Measurements from ENCODE around the gene PRMT9.

PRMT9 gene

GRCh38 chr4:147678796-147679549 is 5.0 kb downstream of the PRMT9 start:
- DNase-seq (ENCODE audit: low spot score): no peak

GRCh38 chr4:147678106-147678505 is 5.9 kb downstream of the PRMT9 start:
- DNase-seq (ENCODE audit: low spot score): no peak

GRCh38 chr4:147674496-147674895 is 9.5 kb downstream of the PRMT9 start:
- DNase-seq (ENCODE audit: low spot score): no peak

- no peak for DNase-seq (ENCODE audit: low spot score)
Observed at GRCh38 chr4:147674073-147674472, 9.9 kb downstream of the PRMT9 start.

- no peak for DNase-seq (ENCODE audit: low spot score)
Observed at GRCh38 chr4:147658501-147658900, 25.5 kb downstream of the PRMT9 start.

GRCh38 chr4:147655639-147656038 is 28.3 kb downstream of the PRMT9 start:
- DNase-seq (ENCODE audit: low spot score): no peak

GRCh38 chr4:147651563-147651962 is 32.4 kb downstream of the PRMT9 start:
- DNase-seq (ENCODE audit: low spot score): no peak

GRCh38 chr4:147648656-147649055 is 35.3 kb downstream of the PRMT9 start:
- no peak for DNase-seq (ENCODE audit: low spot score)

GRCh38 chr4:147645099-147645498 is 38.9 kb downstream of the PRMT9 start:
- DNase-seq (ENCODE audit: low spot score): no peak

- DNase-seq (ENCODE audit: low spot score): no peak
Observed at GRCh38 chr4:147644471-147644870, 39.5 kb downstream of the PRMT9 start.

GRCh38 chr4:147643616-147644015 is 40.3 kb downstream of the PRMT9 start:
- no peak for DNase-seq (ENCODE audit: low spot score)

- no peak for DNase-seq (ENCODE audit: low spot score)
Observed at GRCh38 chr4:147640331-147640730, 43.6 kb downstream of the PRMT9 start.

- no peak for DNase-seq (ENCODE audit: low spot score)
Observed at GRCh38 chr4:147639388-147639787, 44.6 kb downstream of the PRMT9 start.

- DNase-seq (ENCODE audit: low spot score): no peak
Observed at GRCh38 chr4:147638942-147639341, 45.0 kb downstream of the PRMT9 start.

- no peak for DNase-seq (ENCODE audit: low spot score)
Observed at GRCh38 chr4:147638365-147638764, 45.6 kb downstream of the PRMT9 start.

GRCh38 chr4:147635348-147635747 is 48.6 kb downstream of the PRMT9 start:
- DNase-seq (ENCODE audit: low spot score): no peak

- no peak for DNase-seq (ENCODE audit: low spot score)
Observed at GRCh38 chr4:147633643-147634042, 50.3 kb downstream of the PRMT9 start.

GRCh38 chr4:147633113-147633512 is 50.9 kb downstream of the PRMT9 start:
- DNase-seq (ENCODE audit: low spot score): no peak

GRCh38 chr4:147629783-147630730 is 53.9 kb downstream of the PRMT9 start:
- no peak for DNase-seq (ENCODE audit: low spot score)

GRCh38 chr4:147628415-147628814 is 55.5 kb downstream of the PRMT9 start:
- no peak for DNase-seq (ENCODE audit: low spot score)

GRCh38 chr4:147626903-147627302 is 57.1 kb downstream of the PRMT9 start:
- DNase-seq (ENCODE audit: low spot score): no peak

GRCh38 chr4:147625733-147626132 is 58.2 kb downstream of the PRMT9 start:
- DNase-seq (ENCODE audit: low spot score): no peak

- DNase-seq (ENCODE audit: low spot score): no peak
Observed at GRCh38 chr4:147620315-147620714, 63.6 kb downstream of the PRMT9 start.
